ENCODE results near the gene DHDDS.

- no peak for TF ChIP-seq POLR2A (IDR thresholded peaks at IDR 0.05)
- no peak for TF ChIP-seq CTCF (IDR thresholded peaks at IDR 0.05)
- TF ChIP-seq POLR2AphosphoS5 (IDR thresholded peaks at IDR 0.05): no peak
- TF ChIP-seq EP300 (IDR thresholded peaks at IDR 0.05): no peak
These were observed 85.6 kb downstream of the DHDDS start for GRCh38 chr1:26517766-26518049.
